Measurements from ENCODE around the gene CDK5R2.

CDK5R2 gene

GRCh38 chr2:219001577-219002394 lies 42.3 kb downstream of the CDK5R2 start:
- DNase-seq, result no peak

DNA sequence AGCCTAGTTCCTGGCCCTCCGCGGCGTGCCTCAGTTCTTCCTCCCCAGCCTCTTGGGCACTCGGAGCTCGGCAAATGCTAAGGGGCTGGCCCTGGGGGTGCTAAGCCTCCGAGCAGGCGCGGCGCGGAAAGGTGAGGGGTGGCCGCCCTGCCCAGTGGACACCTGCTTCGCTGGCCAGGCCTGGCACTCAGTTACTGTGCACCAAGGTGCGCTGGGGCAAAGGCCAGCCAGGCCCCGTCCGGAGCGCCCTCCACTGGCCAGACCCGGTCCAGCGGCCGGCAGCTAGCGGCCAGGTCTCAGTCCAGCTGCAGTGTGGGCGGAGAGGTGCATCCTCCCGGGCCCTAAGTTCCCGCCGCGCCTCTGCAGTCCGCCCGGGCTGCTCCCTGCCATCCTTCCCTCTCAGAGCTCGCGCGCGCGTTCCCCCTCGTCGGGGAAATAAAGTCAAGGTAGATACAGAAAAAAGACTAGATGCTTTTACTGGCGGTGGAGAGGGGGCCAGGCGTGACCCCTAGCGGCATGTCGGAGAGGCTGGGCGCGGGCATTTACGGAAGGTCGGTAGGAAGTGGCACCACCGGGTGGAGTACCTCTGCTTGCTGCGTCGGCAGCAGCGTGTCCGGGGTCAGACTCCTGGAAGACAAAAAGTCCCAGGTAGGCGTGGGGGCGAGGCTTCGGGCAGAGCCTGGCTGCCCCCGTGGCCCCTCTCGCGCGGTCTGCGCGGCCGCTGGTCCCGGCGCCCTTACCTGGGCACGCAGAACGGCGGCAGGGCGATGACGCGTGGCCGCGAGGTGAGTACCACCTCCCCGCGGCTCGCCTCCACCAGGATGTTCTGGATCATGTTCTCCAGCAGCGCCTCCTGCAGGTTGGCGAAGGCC lies 43.2 kb downstream of the CDK5R2 start:
- DNase-seq, result peak in 4 of 58 donors; percentile 3 to 20 (median 6)

DNA sequence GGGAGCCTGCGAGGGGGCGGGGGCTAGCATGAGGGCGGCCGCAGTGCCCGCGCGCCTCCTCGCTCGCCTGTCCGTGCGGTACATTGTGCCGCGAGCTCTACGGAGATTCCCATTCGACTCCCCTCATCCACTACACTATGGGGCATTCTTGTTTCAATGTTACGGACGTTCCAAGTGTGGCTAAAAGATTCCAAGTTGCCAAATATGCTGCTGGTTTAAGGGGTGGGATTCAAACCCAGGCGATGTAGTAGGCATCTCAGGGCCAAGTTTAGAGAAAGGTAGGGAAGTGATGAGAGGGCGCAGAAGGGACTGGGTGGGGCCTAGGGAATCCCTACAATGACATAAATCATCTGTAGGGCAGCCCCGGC lies 43.8 kb downstream of the CDK5R2 start:
- no peak for DNase-seq

- DNase-seq, result no peak
Observed at GRCh38 chr2:219003979-219004378, 44.5 kb downstream of the CDK5R2 start.

DNA sequence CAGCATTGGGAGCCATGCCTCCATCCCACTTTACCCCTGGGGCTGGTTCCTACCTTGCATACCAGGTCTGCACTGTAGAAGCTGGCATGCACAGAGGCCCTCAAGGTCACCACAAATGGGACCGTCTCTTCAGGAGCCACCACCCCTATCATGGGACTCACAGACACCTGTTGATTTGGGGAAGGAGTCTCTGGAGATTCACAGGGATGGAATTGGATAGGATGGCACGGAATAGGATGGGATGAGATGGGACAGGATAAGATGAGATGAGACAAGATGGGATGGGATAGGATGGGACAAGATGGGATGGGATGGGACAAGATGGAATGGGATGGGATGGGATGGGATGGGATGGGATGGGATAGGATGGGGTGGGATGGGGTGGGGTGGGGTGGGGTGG lies 49.8 kb downstream of the CDK5R2 start:
- no peak for DNase-seq

GRCh38 chr2:219010162-219010756 lies 50.8 kb downstream of the CDK5R2 start:
- no peak for DNase-seq

GRCh38 chr2:219010873-219011272 lies 51.4 kb downstream of the CDK5R2 start:
- no peak for DNase-seq
